Thymus (tissue), 11 donors: Measurements from ENCODE around the gene RAD51B. TPM values are rescaled to one million over a fixed set of nuclear protein-coding genes. Genes with fewer than 3 reads are reported as not detected.

Source experiments
- DNase-seq, 9 donors: peaks; one replicate each; pipeline ENCODE4 v3.0.0-alpha.2; 2013; ENCODE audit warnings: low spot score in 9 of 9, low read depth in 6 of 9, missing footprints in 1 of 9
- H3K27ac ChIP-seq, 2 donors: one replicate each; pipeline ENCODE4 v1.5.1; 2013; ENCODE audit warnings: control low read depth in 1 of 2, low read depth in 1 of 2, low read length in 1 of 2, mild to moderate bottlenecking in 1 of 2, moderate library complexity in 1 of 2
- H3K27me3 ChIP-seq, 2 donors: one replicate each; pipeline ENCODE4 v1.5.1; 2013; ENCODE audit warnings: low read length in 1 of 2; ENCODE audit not compliant: control insufficient read depth in 2 of 2, insufficient read depth in 1 of 2
- H3K36me3 ChIP-seq, 2 donors: one replicate each; pipeline ENCODE4 v1.5.1; 2013; ENCODE audit warnings: low read length in 1 of 2, mild to moderate bottlenecking in 1 of 2, moderate library complexity in 1 of 2; ENCODE audit not compliant: control insufficient read depth in 2 of 2, insufficient read depth in 2 of 2
- H3K4me1 ChIP-seq, 2 donors: one replicate each; pipeline ENCODE4 v1.5.1; 2013; ENCODE audit warnings: low read length in 2 of 2; ENCODE audit not compliant: control insufficient read depth in 2 of 2, insufficient read depth in 2 of 2
- H3K4me3 ChIP-seq, 2 donors: one replicate each; pipeline ENCODE4 v1.5.1; 2013; ENCODE audit warnings: low read length in 2 of 2, control low read depth in 1 of 2, mild to moderate bottlenecking in 1 of 2
- H3K9me3 ChIP-seq, 2 donors: one replicate each; pipeline ENCODE4 v1.5.1; 2013; ENCODE audit warnings: low read length in 1 of 2, mild to moderate bottlenecking in 1 of 2; ENCODE audit not compliant: control insufficient read depth in 2 of 2, insufficient read depth in 1 of 2
- WGBS: extraction: QIAGEN DNeasy Blood & Tissue Kit; methylation state at CpG from one replicate; pipeline ENCODE4 v1.1.7; 2013; 5-methylcytosine and 5-hydroxymethylcytosine counted together
- polyA plus RNA-seq: library from polyadenylated mRNA; stranded (reverse); fragments of 200-250 nt; gene quantifications from one replicate; pipeline ENCODE4 v1.2.3, GENCODE V29; 2013
- total RNA-seq: library from RNA; stranded (reverse); fragments of 120-200 nt; gene quantifications from one replicate; pipeline ENCODE4 v1.2.4, GENCODE V29; 2013
- donor health status: healthy.

RAD51B gene
- total and polyA plus RNA-seq, 2 donors, result 7.8 to 17.8 TPM

DNA sequence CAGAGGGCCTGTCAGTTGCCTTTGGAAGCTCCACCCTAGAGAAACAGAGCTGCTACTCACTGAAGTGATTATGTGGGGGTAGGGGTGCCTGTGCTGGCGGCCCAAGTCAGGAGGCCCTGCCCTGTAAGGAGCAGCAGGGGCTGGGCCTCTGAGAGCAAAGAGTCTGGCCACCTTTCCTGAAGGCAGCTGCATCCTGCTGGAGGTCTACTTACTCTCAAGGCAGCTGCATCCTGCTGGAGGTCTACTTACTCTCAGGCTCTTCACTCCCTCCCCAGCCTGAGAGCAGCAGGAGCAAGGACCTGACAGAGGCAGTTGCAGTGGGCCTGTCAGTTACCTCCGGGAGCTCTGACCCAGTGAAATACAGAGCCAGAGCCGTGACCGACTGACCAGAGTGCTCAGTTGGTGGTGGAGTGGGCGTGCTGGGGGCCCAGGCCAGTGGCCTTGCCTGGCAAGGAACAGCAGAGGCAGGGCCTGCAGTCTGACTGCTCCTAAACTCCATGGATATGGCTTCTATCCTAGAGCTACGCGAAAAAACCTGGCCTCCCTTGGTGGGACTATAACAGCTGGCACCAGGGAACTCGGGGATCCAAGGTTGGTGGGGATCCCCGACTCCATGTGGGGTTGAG is 32.3 kb downstream of the RAD51B start:
- Histone ChIP-seq H3K36me3 (no peaks in the 10 kb centered on the region), H3K4me1 (peaks cover 0 to 17% of the 10 kb centered on the region in 2 donors), H3K4me3 (no peak overlapping the region), H3K27ac (peak overlapping the region in 1 of 2 donors; percentile 44), H3K9me3 (peaks cover 0 to 3% of the 10 kb centered on the region in 2 donors), H3K27me3 (no peaks in the 10 kb centered on the region)
- WGBS, result 52% methylated on average over 9 of the region's 9 CpGs
- peak in 4 of 9 donors; percentile 8 to 35 (median 10) for DNase-seq

GRCh38 chr14:67852926-67853604 is 33.5 kb downstream of the RAD51B start:
- H3K27ac ChIP-seq, result no peak overlapping the region
- peak in 1 of 9 donors; percentile 17 for DNase-seq
- H3K36me3 ChIP-seq, result no peaks in the 10 kb centered on the region
- H3K9me3 ChIP-seq, result peaks cover 0 to 3% of the 10 kb centered on the region in 2 donors
- no peaks in the 10 kb centered on the region for H3K27me3 ChIP-seq
- peaks cover 0 to 17% of the 10 kb centered on the region in 2 donors for H3K4me1 ChIP-seq
- H3K4me3 ChIP-seq, result no peak overlapping the region

- H3K4me1 ChIP-seq, result peaks cover 0 to 17% of the 10 kb centered on the region in 2 donors
- peak in 1 of 9 donors; percentile 15 for DNase-seq
- H3K36me3 ChIP-seq, result no peaks in the 10 kb centered on the region
- no peak overlapping the region for H3K27ac ChIP-seq
- H3K4me3 ChIP-seq, result no peak overlapping the region
- no peaks in the 10 kb centered on the region for H3K27me3 ChIP-seq
- H3K9me3 ChIP-seq, result peaks cover 0 to 3% of the 10 kb centered on the region in 2 donors
- 55% methylated on average over 3 of the region's 3 CpGs for WGBS
Measured at GRCh38 chr14:67853715-67854114, 34.1 kb downstream of the RAD51B start.

DNA sequence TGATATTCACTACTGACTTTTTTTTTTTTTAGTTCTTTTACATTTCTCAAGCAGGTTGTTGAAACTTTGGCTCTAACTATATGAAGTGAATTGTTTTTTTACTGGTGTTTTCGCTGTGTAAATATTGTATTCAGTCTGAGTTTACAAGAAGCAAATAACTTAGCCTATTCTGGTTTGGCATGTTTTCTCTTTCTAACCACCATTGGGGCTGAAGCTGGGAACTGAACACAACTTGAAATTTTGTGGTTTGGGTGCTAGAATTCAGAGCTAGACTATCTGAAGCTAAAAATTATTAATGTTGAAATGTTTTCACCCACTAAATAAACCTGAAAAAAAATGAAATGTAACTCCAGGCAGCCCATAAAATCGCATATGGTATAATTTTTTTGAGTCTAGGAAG is 37.2 kb downstream of the RAD51B start:
- H3K4me1 ChIP-seq, result peaks cover 0 to 4% of the 10 kb centered on the region in 2 donors
- DNase-seq, result no peak
- 66% methylated on average over 2 of the region's 2 CpGs for WGBS
- no peaks in the 10 kb centered on the region for H3K27me3 ChIP-seq
- no peak overlapping the region for H3K27ac ChIP-seq
- H3K9me3 ChIP-seq, result peaks cover 0 to 3% of the 10 kb centered on the region in 2 donors
- no peak overlapping the region for H3K4me3 ChIP-seq
- no peaks in the 10 kb centered on the region for H3K36me3 ChIP-seq

DNA sequence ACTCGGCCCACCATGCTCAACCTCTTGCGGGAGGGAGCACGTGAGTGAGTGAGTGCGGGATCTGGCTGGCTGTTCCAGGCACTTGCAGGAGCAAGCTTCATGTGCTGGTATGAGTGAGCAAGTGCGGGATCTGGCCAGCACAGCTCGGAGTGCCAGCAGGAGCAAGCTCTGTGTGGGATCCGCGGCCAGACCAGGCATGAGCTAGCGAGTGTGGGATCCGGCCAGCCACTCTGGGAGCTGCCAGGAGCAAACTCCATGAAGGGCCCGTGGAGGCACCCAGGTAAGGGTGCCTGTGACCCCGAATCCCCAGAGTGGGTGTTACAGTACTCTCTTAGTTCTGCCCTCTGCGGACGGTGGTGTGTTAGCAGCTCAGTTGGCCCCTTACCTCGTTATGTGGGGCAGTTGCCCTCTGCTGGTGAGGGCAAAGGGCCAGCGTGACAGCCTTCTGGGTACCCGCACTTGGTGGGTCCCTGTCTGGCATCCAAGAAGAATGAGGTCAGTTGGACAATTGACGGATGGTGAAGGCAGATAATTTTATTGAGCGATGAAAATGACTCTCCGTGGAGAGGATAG is 38.3 kb downstream of the RAD51B start:
- Histone ChIP-seq H3K27ac (no peak overlapping the region), H3K9me3 (no peaks in the 10 kb centered on the region), H3K4me1 (no peaks in the 10 kb centered on the region), H3K36me3 (no peaks in the 10 kb centered on the region), H3K4me3 (no peak overlapping the region), H3K27me3 (no peaks in the 10 kb centered on the region)
- DNase-seq, result no peak
- 98% methylated on average over 20 of the region's 20 CpGs for WGBS

GRCh38 chr14:67859169-67859749 is 39.7 kb downstream of the RAD51B start:
- H3K27me3 ChIP-seq, result no peaks in the 10 kb centered on the region
- H3K4me1 ChIP-seq, result no peaks in the 10 kb centered on the region

GRCh38 chr14:67863223-67863622 is 43.6 kb downstream of the RAD51B start:
- Histone ChIP-seq H3K9me3 (no peaks in the 10 kb centered on the region), H3K27me3 (no peaks in the 10 kb centered on the region), H3K4me3 (no peak overlapping the region), H3K27ac (no peak overlapping the region), H3K36me3 (peaks cover 0 to 8% of the 10 kb centered on the region in 2 donors), H3K4me1 (no peaks in the 10 kb centered on the region)
- DNase-seq, result no peak
- over 99% methylated on average over 2 of the region's 2 CpGs for WGBS

More at GRCh38 chr14:67859169-67859749, 39.7 kb downstream of the RAD51B start:
- Histone ChIP-seq H3K9me3 (no peaks in the 10 kb centered on the region), H3K4me3 (no peak overlapping the region), H3K36me3 (no peaks in the 10 kb centered on the region), H3K27ac (no peak overlapping the region)
- DNase-seq, result no peak
- WGBS, result 95% methylated on average over 1 of the region's 1 CpG

DNA sequence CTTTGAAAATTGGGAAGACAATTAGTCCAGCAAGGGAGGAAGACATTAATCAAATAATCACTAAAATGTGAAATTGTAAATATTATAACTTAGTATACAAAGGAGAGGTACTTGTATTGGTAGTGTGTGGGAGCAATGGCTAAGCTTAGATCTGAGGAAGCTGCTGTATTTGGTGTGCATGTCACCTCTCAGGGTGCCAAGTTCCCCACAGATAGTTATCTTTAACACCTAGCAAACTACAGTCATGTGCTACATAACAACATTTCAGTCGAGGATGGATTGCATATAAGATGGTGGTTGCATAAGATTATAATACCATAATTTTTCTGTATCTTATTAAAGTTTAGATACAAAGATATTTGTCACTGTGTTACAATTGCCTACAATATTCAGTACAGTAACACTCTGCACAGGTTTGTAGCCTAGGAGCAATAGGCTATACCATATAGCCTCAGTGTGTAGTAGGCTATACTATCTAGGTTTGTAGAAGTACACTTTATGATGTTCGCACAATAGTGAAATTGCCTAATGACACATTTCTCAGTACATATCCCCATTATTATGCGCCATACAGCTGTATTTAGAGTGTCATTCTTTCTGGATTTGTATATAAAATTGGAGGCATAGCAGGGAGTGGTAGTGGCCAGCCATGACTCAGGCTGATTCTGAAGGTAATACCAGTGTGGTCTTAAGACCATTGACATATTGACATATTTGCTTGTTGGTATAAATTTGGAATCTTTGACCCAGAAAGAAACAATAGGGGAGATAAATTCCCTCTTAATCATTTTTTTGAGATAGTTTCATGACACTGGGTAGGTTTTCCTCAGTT is 55.8 kb downstream of the RAD51B start:
- WGBS, result 89% methylated on average over 3 of the region's 3 CpGs
- no peaks in the 10 kb centered on the region for H3K27me3 ChIP-seq
- no peak overlapping the region for H3K4me3 ChIP-seq
- no peak for DNase-seq
- no peaks in the 10 kb centered on the region for H3K36me3 ChIP-seq
- no peak overlapping the region for H3K27ac ChIP-seq
- no peaks in the 10 kb centered on the region for H3K4me1 ChIP-seq
- no peaks in the 10 kb centered on the region for H3K9me3 ChIP-seq
